DOHH2 (cell line): ENCODE results near the gene GRIN2A.

Experiments used
- H3F3A ChIP-seq: fragments of 200-600 bp; sonication (generic), shearing (Covaris generic); 2 replicates; pipeline ENCODE4 v1.6.0; 2016; ENCODE audit warnings: antibody characterized with exemption, mild to moderate bottlenecking; ENCODE audit not compliant: control insufficient read depth, insufficient read depth
- H3K27ac ChIP-seq: fragments of 200-600 bp; sonication (generic); 2 replicates; pipeline ENCODE4 v1.5.1; 2014; ENCODE audit warnings: low read depth, mild to moderate bottlenecking, low read length, moderate library complexity
- H3K27me3 ChIP-seq: fragments of 200-600 bp; sonication (generic); 2 replicates; pipeline ENCODE4 v1.6.1; 2014; ENCODE audit warnings: mild to moderate bottlenecking, low read length, mixed read lengths; ENCODE audit not compliant: control insufficient read depth
- H3K36me3 ChIP-seq: fragments of 200-600 bp; sonication (generic); 2 replicates; pipeline ENCODE4 v1.6.1; 2014; ENCODE audit warnings: mild to moderate bottlenecking, low read length, moderate library complexity, mixed read lengths; ENCODE audit not compliant: control insufficient read depth
- H3K4me1 ChIP-seq: fragments of 200-600 bp; sonication (generic); 2 replicates; pipeline ENCODE4 v1.6.1; 2014; ENCODE audit warnings: mild to moderate bottlenecking, low read length, mixed read lengths; ENCODE audit not compliant: control insufficient read depth
- H3K4me2 ChIP-seq: fragments of 200-600 bp; sonication (generic); 2 replicates; pipeline ENCODE4 v1.6.0; 2014; ENCODE audit warnings: mild to moderate bottlenecking, low read length, moderate library complexity
- H3K4me3 ChIP-seq: fragments of 200-600 bp; sonication (generic); 2 replicates; pipeline ENCODE4 v1.5.1; 2014; ENCODE audit warnings: mild to moderate bottlenecking, low read length, mixed read lengths
- H3K79me2 ChIP-seq: fragments of 200-600 bp; sonication (generic); 2 replicates; pipeline ENCODE4 v1.6.1; 2014; ENCODE audit warnings: mild to moderate bottlenecking, low read length, mixed read lengths; ENCODE audit not compliant: control insufficient read depth
- H3K9me2 ChIP-seq: fragments of 200-600 bp; sonication (generic); replicated peaks from 2 replicates; pipeline ENCODE4 v1.6.1; 2014; ENCODE audit warnings: mild to moderate bottlenecking, low read length, mixed read lengths; ENCODE audit not compliant: control insufficient read depth
- H3K9me3 ChIP-seq: fragments of 200-600 bp; sonication (generic); 2 replicates; pipeline ENCODE4 v1.6.1; 2014; ENCODE audit warnings: antibody characterized with exemption, low read length, mixed read lengths; ENCODE audit not compliant: control insufficient read depth, insufficient read depth
- H4K20me1 ChIP-seq: fragments of 200-600 bp; sonication (generic); 2 replicates; pipeline ENCODE4 v1.6.0; 2014; ENCODE audit warnings: low read depth, mild to moderate bottlenecking, antibody characterized with exemption, low read length, moderate library complexity; ENCODE audit not compliant: control insufficient read depth, insufficient read depth
- EZH2phosphoT487 ChIP-seq: fragments of 200-600 bp; sonication (generic); IDR thresholded peaks from 2 replicates; pipeline ENCODE4 v1.6.1; 2017; ENCODE audit warnings: borderline replicate concordance, mild to moderate bottlenecking, antibody characterized with exemption, low read length, moderate library complexity, mixed read lengths
- TF ChIP-seq, protein P1 (sequence below): fragments of 200-600 bp; sonication (generic); IDR thresholded peaks from one replicate; pipeline ENCODE4 v1.5.1; 2014; ENCODE audit warnings: antibody characterized with exemption, mild to moderate bottlenecking, low read depth, low read length; ENCODE audit not compliant: poor library complexity, severe bottlenecking

The GRIN2A gene

DNA sequence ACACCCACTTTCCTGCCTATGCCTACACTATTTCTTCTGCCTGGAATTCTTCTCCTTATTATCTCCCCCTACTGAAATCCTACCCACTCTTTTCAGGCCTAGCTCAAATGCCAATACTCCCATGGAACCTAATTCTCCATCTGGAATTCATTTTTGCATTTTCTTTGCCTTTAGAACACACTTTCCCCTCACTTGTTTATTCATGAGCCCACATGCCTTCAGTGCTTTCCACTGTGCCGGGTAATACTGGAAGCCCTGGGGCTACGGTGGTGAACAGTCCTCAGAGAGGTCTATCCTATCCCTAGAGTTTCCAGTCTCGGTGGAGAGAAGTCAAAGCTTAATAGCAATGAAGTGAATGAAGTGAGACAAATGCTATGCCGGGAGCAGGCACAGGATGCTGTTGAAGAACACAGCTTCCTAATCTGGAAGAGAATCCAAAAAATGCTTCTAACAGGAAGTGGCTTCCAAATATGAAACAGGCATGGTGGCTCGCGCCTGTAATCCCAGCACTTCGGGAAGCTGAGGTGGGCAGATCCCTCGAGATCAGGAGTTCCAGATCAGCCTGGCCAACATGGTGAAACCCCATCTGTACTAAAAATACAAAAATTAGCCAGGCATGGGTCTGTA lies 322.4 kb downstream of the GRIN2A start:
- H3K9me2 ChIP-seq: no peaks in the 10 kb centered on the region
- H3K27me3 ChIP-seq: no peaks in the 10 kb centered on the region
- no peaks in the 10 kb centered on the region for H3K9me3 ChIP-seq
- no peaks in the 10 kb centered on the region for H3F3A ChIP-seq
- no peak overlapping the region for H3K4me2 ChIP-seq
- no peak overlapping the region for H3K4me3 ChIP-seq
- H3K27ac ChIP-seq: no peak overlapping the region
- no peaks in the 10 kb centered on the region for H3K4me1 ChIP-seq
- TF ChIP-seq, protein P1, sequence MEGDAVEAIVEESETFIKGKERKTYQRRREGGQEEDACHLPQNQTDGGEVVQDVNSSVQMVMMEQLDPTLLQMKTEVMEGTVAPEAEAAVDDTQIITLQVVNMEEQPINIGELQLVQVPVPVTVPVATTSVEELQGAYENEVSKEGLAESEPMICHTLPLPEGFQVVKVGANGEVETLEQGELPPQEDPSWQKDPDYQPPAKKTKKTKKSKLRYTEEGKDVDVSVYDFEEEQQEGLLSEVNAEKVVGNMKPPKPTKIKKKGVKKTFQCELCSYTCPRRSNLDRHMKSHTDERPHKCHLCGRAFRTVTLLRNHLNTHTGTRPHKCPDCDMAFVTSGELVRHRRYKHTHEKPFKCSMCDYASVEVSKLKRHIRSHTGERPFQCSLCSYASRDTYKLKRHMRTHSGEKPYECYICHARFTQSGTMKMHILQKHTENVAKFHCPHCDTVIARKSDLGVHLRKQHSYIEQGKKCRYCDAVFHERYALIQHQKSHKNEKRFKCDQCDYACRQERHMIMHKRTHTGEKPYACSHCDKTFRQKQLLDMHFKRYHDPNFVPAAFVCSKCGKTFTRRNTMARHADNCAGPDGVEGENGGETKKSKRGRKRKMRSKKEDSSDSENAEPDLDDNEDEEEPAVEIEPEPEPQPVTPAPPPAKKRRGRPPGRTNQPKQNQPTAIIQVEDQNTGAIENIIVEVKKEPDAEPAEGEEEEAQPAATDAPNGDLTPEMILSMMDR: no peak
- TF ChIP-seq EZH2phosphoT487: no peak
- H4K20me1 ChIP-seq: no peaks in the 10 kb centered on the region
- no peaks in the 10 kb centered on the region for H3K79me2 ChIP-seq
- H3K36me3 ChIP-seq: no peaks in the 10 kb centered on the region

DNA sequence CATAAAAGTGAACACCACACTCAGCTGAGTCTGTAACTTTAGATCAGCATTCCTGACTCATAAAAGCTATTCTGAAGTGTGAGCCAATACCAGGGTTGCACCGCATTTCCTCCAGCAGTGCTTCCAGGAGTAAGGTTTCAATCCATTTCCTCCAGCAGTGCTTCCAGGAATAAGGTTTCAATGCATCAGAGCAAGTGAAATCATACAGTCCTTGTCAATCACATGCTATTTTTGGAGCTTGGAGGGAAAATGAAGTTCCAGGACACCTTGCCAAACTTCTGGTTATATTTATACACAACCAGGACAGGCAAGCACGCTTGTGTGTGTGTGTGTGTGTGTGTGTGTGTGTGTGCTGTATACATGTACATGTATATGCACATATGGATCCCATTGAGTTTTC lies 327.6 kb downstream of the GRIN2A start:
- no peaks in the 10 kb centered on the region for H3K9me3 ChIP-seq
- H3K27me3 ChIP-seq: no peaks in the 10 kb centered on the region
- H3K36me3 ChIP-seq: no peaks in the 10 kb centered on the region
- H3F3A ChIP-seq: no peaks in the 10 kb centered on the region
- H3K4me3 ChIP-seq: no peak overlapping the region
- no peaks in the 10 kb centered on the region for H3K4me1 ChIP-seq
- H3K79me2 ChIP-seq: no peaks in the 10 kb centered on the region
- no peaks in the 10 kb centered on the region for H3K9me2 ChIP-seq
- no peak overlapping the region for H3K27ac ChIP-seq
- no peak overlapping the region for H3K4me2 ChIP-seq
- no peak for TF ChIP-seq EZH2phosphoT487
- TF ChIP-seq, protein P1: no peak
- H4K20me1 ChIP-seq: no peaks in the 10 kb centered on the region

DNA sequence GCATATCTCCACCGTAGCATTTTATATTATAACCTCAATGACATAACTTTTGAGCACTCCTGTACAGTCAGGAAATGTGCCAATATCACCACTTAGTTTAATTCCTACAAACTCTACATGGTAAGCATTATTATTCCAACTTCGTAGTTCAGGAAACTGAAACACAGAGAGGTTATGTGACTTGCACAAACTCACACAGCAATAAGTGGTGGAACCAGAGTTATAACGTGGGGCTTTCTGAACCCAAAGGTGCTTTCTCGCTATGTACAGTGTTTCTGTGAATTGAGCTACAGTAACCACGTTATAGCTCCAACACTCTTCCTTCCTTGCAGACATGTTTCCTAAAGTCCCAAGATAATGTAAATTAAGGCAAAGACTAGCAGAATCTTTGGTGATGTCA lies 330.2 kb downstream of the GRIN2A start:
- H3K4me1 ChIP-seq: no peaks in the 10 kb centered on the region
- H3K36me3 ChIP-seq: no peaks in the 10 kb centered on the region
- H4K20me1 ChIP-seq: no peaks in the 10 kb centered on the region
- no peaks in the 10 kb centered on the region for H3K9me3 ChIP-seq
- H3K4me2 ChIP-seq: no peak overlapping the region
- H3F3A ChIP-seq: no peaks in the 10 kb centered on the region
- no peaks in the 10 kb centered on the region for H3K79me2 ChIP-seq
- no peak for TF ChIP-seq EZH2phosphoT487
- TF ChIP-seq, protein P1: no peak
- H3K27ac ChIP-seq: no peak overlapping the region
- no peaks in the 10 kb centered on the region for H3K9me2 ChIP-seq
- H3K4me3 ChIP-seq: no peak overlapping the region
- H3K27me3 ChIP-seq: no peaks in the 10 kb centered on the region
